OCI-LY1 (cell line): Measurements from ENCODE around the gene CRB3.

ENCODE experiments used
- H2AFZ ChIP-seq: fragments of 200-600 bp; sonication (generic), shearing (Covaris generic); 2 replicates; pipeline ENCODE4 v1.6.0; 2014; ENCODE audit warnings: antibody characterized with exemption, mild to moderate bottlenecking, low read length
- H3F3A ChIP-seq: fragments of 200-600 bp; sonication (generic), shearing (Covaris generic); 2 replicates; pipeline ENCODE4 v1.6.0; 2014; ENCODE audit warnings: mild to moderate bottlenecking, antibody characterized with exemption, low read length, moderate library complexity; ENCODE audit not compliant: insufficient read depth
- H3K27ac ChIP-seq: fragments of 200-600 bp; sonication (generic); 2 replicates; pipeline ENCODE4 v1.5.1; 2014; ENCODE audit warnings: low read length, mixed run types, mild to moderate bottlenecking, low read depth; ENCODE audit not compliant: poor library complexity, severe bottlenecking
- H3K27me3 ChIP-seq: fragments of 200-600 bp; sonication (generic); 2 replicates; pipeline ENCODE4 v1.6.0; 2014; ENCODE audit warnings: antibody characterized with exemption, mild to moderate bottlenecking, low read length, moderate library complexity; ENCODE audit not compliant: insufficient read depth
- H3K36me3 ChIP-seq: fragments of 200-600 bp; sonication (generic); 2 replicates; pipeline ENCODE4 v1.6.1; 2014; ENCODE audit warnings: mild to moderate bottlenecking, antibody characterized with exemption, low read length, moderate library complexity, mixed read lengths; ENCODE audit not compliant: insufficient read depth
- H3K4me1 ChIP-seq: fragments of 200-600 bp; sonication (generic); 2 replicates; pipeline ENCODE4 v1.5.1; 2014; ENCODE audit warnings: mild to moderate bottlenecking, low read length, moderate library complexity; ENCODE audit not compliant: insufficient read depth, severe bottlenecking
- H3K4me2 ChIP-seq: fragments of 200-600 bp; sonication (generic), shearing (Covaris generic); 2 replicates; pipeline ENCODE4 v1.6.1; 2014; ENCODE audit warnings: low read length
- H3K4me3 ChIP-seq: fragments of 200-600 bp; sonication (generic); 2 replicates; pipeline ENCODE4 v1.5.1; 2014; ENCODE audit warnings: low read length, low read depth, mild to moderate bottlenecking, mixed read lengths; ENCODE audit not compliant: poor library complexity, severe bottlenecking
- H3K79me2 ChIP-seq: fragments of 200-600 bp; shearing (Covaris generic); 2 replicates; pipeline ENCODE4 v1.6.1; 2016; ENCODE audit warnings: mixed run types, low read length, mixed read lengths; ENCODE audit not compliant: insufficient read depth
- H3K9ac ChIP-seq: fragments of 200-600 bp; sonication (generic), shearing (Covaris generic); 2 replicates; pipeline ENCODE4 v1.6.1; 2014; ENCODE audit warnings: mild to moderate bottlenecking, low read length, mixed read lengths
- H3K9me2 ChIP-seq: fragments of 200-600 bp; sonication (generic), shearing (Covaris generic); 2 replicates; pipeline ENCODE4 v1.6.1; 2014; ENCODE audit warnings: low read depth, mild to moderate bottlenecking, low read length, mixed read lengths
- H3K9me3 ChIP-seq: fragments of 200-600 bp; shearing (Covaris generic); 2 replicates; pipeline ENCODE4 v1.6.1; 2014; ENCODE audit warnings: low read length, mixed read lengths
- H4K20me1 ChIP-seq: fragments of 200-600 bp; sonication (generic), shearing (Covaris generic); 2 replicates; pipeline ENCODE4 v1.6.0; 2016; ENCODE audit warnings: mild to moderate bottlenecking, low read length; ENCODE audit not compliant: insufficient read depth
- CTCF ChIP-seq: fragments of 200-600 bp; sonication (generic), shearing (Covaris generic); IDR thresholded peaks from 2 replicates; pipeline ENCODE4 v1.5.1; 2017; ENCODE audit warnings: mild to moderate bottlenecking, antibody characterized with exemption, low read length, moderate library complexity, mixed read lengths
- EZH2 ChIP-seq: fragments of 200-600 bp; sonication (generic), shearing (Covaris generic); IDR thresholded peaks from 2 replicates; pipeline ENCODE4 v1.8.0; 2017; ENCODE audit warnings: borderline replicate concordance, mixed run types, mild to moderate bottlenecking, antibody characterized with exemption, low read length, moderate library complexity, mixed read lengths

The CRB3 gene

DNA sequence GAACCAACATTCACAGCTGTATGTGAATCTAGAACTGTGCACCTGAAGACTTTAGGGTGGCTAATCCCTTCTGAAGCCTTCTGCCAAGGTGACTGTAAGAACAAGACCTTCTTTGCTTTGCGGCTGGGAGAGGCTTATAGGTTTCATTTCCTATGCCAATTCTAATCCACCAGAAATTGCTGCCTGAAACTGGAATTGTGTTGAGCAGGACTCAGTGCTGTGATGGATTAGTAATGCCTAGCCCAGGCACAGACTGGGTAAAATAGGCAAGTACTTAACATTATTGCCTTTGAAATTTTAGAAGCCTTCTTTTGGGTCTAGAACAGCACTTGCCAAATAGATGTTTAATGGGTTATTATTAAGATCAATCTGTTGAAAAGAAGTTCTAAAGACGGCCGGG is 16.0 kb upstream of the CRB3 start:
- no peaks in the 10 kb centered on the region for H3K9me2 ChIP-seq
- H3K27me3 ChIP-seq = no peaks in the 10 kb centered on the region
- H3K79me2 ChIP-seq = no peaks in the 10 kb centered on the region
- H3K4me1 ChIP-seq = no peaks in the 10 kb centered on the region
- no peak overlapping the region for H3K9ac ChIP-seq
- peaks cover 47% of the 10 kb centered on the region for H3K36me3 ChIP-seq
- H3F3A ChIP-seq = no peaks in the 10 kb centered on the region
- no peaks in the 10 kb centered on the region for H3K9me3 ChIP-seq
- no peak overlapping the region for H3K4me3 ChIP-seq
- H3K4me2 ChIP-seq = no peak overlapping the region
- TF ChIP-seq CTCF (no peak), EZH2 (no peak)
- H4K20me1 ChIP-seq = no peaks in the 10 kb centered on the region
- H2AFZ ChIP-seq = no peak overlapping the region
- H3K27ac ChIP-seq = no peak overlapping the region

DNA sequence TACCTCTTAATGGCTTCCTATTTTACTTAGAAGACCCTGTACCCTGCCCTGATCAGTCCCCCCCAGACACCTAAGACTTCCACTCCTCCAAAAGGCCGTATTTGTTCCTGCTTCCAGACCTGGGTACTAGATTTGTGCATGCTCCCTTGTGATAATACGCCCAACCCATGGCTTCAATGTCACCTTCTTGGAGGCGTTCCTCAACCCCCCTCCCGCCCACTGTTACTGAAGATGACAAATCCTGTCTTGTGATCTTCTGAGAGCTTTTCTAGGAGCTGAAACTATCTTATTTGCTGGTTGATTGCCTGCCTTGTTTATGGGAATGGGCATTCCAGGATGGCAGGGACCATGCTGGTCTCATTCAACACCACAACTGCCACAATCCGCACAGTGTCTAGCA is 13.9 kb upstream of the CRB3 start:
- no peak overlapping the region for H3K27ac ChIP-seq
- H3F3A ChIP-seq = no peaks in the 10 kb centered on the region
- H3K27me3 ChIP-seq = no peaks in the 10 kb centered on the region
- H3K9me2 ChIP-seq = no peaks in the 10 kb centered on the region
- H4K20me1 ChIP-seq = no peaks in the 10 kb centered on the region
- no peak overlapping the region for H3K4me2 ChIP-seq
- H3K4me1 ChIP-seq = no peaks in the 10 kb centered on the region
- no peak overlapping the region for H3K9ac ChIP-seq
- H3K36me3 ChIP-seq = peaks cover 67% of the 10 kb centered on the region
- H2AFZ ChIP-seq = no peak overlapping the region
- peaks cover 15% of the 10 kb centered on the region for H3K9me3 ChIP-seq
- TF ChIP-seq EZH2 (no peak), CTCF (no peak)
- H3K79me2 ChIP-seq = no peaks in the 10 kb centered on the region
- no peak overlapping the region for H3K4me3 ChIP-seq

GRCh38 chr19:6451583-6452222 is 12.4 kb upstream of the CRB3 start:
- Histone ChIP-seq H3K4me3 (no peak overlapping the region), H2AFZ (no peak overlapping the region), H3K4me1 (no peaks in the 10 kb centered on the region), H3K27me3 (no peaks in the 10 kb centered on the region), H3K36me3 (peaks cover 67% of the 10 kb centered on the region), H4K20me1 (no peaks in the 10 kb centered on the region), H3K9ac (no peak overlapping the region), H3F3A (no peaks in the 10 kb centered on the region), H3K9me3 (peaks cover 15% of the 10 kb centered on the region), H3K79me2 (no peaks in the 10 kb centered on the region), H3K9me2 (no peaks in the 10 kb centered on the region), H3K4me2 (no peak overlapping the region), H3K27ac (no peak overlapping the region)
- TF ChIP-seq EZH2 = no peak
- TF ChIP-seq CTCF = no peak
